GM18909 (cell line): Measurements from ENCODE around the gene AKAP8L.
"Not testable (repeated sequence)": the region's sequence is repeated elsewhere in the genome, so short reads cannot be mapped to it uniquely, and the experiment has no call there.

ENCODE experiments used
- ATAC-seq: cut with Tn5 transposase; IDR thresholded peaks from one replicate; pipeline ENCODE4 v1.9.1; 2021; ENCODE audit warnings: mild to moderate bottlenecking; ENCODE audit not compliant: unreplicated experiment, poor library complexity

The AKAP8L gene

DNA sequence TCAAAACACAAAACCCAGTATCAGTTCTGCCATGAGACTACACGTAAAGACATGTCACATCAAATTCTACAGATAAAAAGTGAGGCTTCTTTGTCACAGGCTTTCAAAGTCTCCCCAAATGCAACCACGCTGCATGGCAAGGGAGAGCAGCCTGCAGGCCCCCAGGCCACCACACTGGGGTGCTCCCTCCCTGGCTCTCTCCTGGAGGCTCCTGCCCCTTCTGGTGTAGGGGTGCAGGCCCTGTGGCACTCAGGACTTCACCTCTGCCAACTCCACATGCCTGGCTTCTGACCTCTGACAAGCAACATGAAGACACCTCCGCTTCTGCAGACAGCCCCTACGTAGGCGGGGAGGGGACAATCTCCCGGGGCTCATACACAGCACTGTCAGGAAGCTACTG lies 53.5 kb downstream of the AKAP8L start:
- no peak for ATAC-seq

GRCh38 chr19:15363791-15364190 lies 55.0 kb downstream of the AKAP8L start:
- ATAC-seq = not testable (repeated sequence)

GRCh38 chr19:15363048-15363447 lies 55.7 kb downstream of the AKAP8L start:
- ATAC-seq = not testable (repeated sequence)

DNA sequence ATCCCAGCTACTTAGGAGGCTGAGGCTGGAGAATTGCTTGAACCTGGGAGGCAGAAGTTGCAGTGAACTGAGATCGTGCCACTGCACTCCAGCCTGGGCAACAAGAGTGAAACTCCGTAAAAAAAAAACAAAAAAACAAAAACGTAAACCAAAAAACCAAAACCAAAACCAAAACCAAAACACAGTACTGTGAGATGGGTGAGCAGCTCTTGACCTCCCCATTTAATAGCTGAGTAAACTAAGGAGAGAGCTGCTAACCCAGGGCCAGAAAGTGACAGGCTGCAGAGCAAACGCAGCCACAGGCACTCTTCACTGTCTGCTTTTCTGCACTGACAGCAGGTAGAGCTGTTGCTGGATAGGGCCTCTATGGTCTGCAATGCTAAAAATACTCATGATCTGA lies 58.8 kb downstream of the AKAP8L start:
- not testable (repeated sequence) for ATAC-seq

- ATAC-seq = no peak
Measured at GRCh38 chr19:15358918-15359317, 59.9 kb downstream of the AKAP8L start.

- ATAC-seq = no peak
Measured at GRCh38 chr19:15357906-15358305, 60.9 kb downstream of the AKAP8L start.

- ATAC-seq = no peak
Measured at GRCh38 chr19:15354566-15355296, 64.1 kb downstream of the AKAP8L start.

DNA sequence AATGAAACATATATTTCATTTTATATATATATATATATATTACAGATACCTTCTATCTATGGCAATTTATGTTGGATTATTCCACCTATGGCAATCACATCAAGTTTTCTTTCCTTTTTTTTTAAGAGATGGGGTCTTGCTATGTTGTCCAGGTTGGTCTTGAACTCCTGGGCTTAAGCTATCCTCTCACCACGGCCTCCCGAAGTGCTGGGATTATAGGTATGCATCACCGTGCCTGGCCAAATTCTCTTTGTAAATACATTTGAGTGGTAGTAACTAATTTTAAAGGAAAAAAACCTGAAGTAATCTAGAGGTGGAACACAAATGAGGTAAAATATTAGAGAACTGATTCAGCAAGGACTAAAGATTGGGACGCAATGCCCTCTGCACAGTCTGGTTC lies 64.9 kb downstream of the AKAP8L start:
- no peak for ATAC-seq

DNA sequence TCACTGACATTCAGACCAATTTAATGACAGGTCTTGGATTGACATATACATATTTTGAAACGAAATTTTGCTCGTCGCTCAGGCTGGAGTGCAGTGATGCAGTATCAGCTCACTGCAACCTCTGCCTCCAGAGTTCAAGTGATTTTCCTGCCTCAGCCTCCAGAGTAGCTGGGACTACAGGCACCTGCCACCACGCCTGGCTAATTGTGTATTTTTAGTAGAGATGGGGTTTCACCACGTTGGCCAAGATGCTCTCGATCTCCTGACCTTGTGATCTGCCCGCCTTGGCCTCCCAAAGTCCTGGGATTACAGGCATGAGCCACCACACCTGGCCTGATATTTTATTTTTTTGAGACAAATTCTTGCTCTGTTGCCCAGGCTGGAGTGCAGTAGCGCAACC lies 66.3 kb downstream of the AKAP8L start:
- ATAC-seq = not testable (repeated sequence)

DNA sequence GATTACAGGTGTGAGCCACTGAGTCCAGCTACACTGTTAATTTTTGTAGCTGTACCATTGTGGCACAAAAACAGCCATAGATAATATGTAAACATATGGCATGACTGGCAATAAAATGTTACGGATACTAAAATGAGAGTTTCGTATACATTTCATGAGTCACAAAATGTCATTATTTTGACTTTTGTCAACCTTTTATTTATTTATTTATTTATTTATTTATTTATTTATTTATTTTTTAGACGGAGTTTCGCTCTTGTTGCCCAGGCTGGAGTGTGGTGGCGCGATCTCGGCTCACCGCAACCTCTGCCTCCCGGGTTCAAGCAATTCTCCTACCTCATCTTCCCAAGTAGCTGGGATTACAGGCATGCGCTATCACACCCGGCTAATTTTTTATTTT lies 77.5 kb downstream of the AKAP8L start:
- not testable (repeated sequence) for ATAC-seq

DNA sequence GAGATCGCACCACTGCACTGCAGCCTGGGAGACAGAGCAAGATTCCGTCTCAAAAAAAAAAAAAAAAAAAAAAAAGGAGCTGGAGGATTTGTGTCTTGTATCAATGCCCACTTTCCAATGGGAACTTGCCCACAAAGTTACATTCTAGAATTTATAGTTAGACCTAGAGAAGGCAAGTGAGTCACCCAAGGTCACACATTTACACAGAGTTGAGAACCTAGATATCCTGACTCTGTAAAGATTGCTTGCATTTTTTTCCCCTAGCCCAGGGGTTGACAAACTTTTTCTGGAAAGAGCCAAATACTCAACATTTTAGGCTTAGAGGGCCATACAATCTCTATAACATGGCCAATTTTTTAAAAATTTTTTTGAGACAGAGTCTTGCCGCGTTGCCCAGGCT lies 78.7 kb downstream of the AKAP8L start:
- no peak for ATAC-seq

- ATAC-seq = no peak
Measured at GRCh38 chr19:15337202-15337601, 81.6 kb downstream of the AKAP8L start.

- not testable (repeated sequence) for ATAC-seq
Measured at GRCh38 chr19:15335992-15336391, 82.8 kb downstream of the AKAP8L start.

- ATAC-seq = peak; percentile 56
Measured at GRCh38 chr19:15332311-15332996, 86.3 kb downstream of the AKAP8L start, which contains the start of gene BRD4. Gene BRD4, minus strand, starts transcription at chr19:15332539. Its CDS starts 59,440 bp downstream, at chr19:15273099.

DNA sequence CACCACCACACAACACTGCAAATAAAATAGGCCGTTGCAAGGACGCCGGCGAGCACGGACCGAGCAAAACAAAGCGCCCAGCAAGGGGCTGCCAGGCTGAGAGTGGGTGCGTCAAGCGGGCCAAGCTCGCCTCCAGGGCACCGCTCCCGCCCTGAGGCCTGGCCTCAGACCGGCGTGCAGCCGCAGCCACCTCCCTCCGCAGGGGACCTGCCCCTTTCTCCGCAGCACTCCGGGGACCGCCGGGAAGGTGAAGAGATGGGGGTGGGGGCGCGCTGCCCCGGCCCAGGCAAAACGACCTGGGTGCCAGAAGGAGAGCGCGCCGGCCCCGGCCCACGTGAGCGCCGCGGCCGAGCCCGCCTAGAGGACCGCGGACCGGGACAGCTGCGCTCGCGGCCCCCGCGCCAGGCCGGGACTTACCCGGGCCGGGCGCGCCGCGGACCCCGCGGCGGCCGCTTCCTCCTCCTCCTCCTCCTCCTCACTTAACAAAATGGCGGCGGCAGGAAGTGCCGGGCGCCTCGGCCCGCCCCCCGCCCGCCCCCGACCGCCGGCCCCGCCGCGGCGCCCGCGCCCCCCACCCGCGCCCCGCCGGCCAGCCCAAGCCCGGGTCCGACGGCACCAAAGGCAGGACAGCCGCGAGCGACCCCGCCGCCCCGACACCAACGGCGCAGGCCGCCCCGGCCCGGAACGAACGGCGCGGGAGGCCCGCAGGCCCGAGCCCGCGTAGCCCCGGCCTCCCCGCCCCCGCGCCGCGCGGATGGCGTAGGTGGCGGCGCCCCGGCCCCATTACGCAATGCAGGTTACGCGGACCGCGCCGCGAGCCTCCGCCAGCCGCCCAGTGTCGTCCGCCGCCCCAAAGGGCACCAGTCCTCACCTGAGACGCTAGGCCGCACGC lies 87.1 kb downstream of the AKAP8L start:
- ATAC-seq = peak; percentile 33

- ATAC-seq = no peak
Measured at GRCh38 chr19:15330801-15331418, 87.9 kb downstream of the AKAP8L start.
